ENCODE measurements around the gene DPAGT1. TPM values are rescaled to one million over a fixed set of nuclear protein-coding genes. Genes with fewer than 3 reads are reported as not detected.

DPAGT1 gene
- total and polyA plus RNA-seq, 2 experiments from 2014 or later, result 37.2 to 52.6 TPM

DNA sequence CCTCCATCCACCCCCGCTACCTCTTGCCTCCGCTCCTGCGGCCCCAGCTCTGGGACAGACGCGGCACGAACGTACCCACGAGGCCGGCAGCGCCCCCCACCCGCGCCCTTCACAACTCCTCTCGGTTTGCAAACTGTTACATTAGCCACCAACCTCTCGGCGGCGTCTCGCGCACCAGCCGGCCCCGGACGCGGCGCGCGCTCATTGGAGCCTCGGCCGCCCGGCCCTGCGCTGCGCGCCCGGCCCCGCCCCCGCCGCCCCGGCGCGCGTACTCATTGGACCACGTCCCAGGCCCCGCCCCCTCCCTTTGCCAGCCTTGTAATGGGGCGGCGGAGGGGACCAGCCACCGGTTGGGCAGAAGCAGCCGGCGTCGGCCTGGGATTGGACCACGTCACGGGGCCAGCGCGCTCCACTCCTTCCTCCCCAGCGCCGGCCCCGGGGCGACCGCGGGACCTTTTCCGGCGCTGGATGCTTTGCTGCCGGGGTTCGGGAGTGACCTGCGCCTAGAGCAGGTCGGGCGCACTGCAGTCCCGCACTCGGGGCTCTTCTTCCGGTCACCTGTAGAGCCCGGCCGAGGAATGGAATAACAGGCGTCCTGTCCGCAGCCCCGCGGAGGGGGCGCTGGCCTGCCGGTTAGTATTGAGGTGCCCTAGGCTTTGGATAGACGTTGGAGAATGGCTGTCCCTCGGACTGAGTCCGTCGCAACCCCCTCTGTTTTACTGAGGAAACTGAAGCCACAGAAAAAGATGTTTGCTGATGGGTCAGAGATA lies 44.5 kb downstream of the DPAGT1 start, which contains the start of gene HYOU1 (continued):
- TF ChIP-seq ZNF331 (CRISPR knock-in tag; IDR thresholded peaks at IDR 0.05; ENCODE audit: low read depth) (no peak), EZH2 (IDR thresholded peaks at IDR 0.05; ENCODE audit: low read depth, unreplicated experiment) (no peak), EZH2phosphoT487 (IDR thresholded peaks at IDR 0.05; ENCODE audit: unreplicated experiment) (no peak)
- TF ChIP-seq, protein P1, sequence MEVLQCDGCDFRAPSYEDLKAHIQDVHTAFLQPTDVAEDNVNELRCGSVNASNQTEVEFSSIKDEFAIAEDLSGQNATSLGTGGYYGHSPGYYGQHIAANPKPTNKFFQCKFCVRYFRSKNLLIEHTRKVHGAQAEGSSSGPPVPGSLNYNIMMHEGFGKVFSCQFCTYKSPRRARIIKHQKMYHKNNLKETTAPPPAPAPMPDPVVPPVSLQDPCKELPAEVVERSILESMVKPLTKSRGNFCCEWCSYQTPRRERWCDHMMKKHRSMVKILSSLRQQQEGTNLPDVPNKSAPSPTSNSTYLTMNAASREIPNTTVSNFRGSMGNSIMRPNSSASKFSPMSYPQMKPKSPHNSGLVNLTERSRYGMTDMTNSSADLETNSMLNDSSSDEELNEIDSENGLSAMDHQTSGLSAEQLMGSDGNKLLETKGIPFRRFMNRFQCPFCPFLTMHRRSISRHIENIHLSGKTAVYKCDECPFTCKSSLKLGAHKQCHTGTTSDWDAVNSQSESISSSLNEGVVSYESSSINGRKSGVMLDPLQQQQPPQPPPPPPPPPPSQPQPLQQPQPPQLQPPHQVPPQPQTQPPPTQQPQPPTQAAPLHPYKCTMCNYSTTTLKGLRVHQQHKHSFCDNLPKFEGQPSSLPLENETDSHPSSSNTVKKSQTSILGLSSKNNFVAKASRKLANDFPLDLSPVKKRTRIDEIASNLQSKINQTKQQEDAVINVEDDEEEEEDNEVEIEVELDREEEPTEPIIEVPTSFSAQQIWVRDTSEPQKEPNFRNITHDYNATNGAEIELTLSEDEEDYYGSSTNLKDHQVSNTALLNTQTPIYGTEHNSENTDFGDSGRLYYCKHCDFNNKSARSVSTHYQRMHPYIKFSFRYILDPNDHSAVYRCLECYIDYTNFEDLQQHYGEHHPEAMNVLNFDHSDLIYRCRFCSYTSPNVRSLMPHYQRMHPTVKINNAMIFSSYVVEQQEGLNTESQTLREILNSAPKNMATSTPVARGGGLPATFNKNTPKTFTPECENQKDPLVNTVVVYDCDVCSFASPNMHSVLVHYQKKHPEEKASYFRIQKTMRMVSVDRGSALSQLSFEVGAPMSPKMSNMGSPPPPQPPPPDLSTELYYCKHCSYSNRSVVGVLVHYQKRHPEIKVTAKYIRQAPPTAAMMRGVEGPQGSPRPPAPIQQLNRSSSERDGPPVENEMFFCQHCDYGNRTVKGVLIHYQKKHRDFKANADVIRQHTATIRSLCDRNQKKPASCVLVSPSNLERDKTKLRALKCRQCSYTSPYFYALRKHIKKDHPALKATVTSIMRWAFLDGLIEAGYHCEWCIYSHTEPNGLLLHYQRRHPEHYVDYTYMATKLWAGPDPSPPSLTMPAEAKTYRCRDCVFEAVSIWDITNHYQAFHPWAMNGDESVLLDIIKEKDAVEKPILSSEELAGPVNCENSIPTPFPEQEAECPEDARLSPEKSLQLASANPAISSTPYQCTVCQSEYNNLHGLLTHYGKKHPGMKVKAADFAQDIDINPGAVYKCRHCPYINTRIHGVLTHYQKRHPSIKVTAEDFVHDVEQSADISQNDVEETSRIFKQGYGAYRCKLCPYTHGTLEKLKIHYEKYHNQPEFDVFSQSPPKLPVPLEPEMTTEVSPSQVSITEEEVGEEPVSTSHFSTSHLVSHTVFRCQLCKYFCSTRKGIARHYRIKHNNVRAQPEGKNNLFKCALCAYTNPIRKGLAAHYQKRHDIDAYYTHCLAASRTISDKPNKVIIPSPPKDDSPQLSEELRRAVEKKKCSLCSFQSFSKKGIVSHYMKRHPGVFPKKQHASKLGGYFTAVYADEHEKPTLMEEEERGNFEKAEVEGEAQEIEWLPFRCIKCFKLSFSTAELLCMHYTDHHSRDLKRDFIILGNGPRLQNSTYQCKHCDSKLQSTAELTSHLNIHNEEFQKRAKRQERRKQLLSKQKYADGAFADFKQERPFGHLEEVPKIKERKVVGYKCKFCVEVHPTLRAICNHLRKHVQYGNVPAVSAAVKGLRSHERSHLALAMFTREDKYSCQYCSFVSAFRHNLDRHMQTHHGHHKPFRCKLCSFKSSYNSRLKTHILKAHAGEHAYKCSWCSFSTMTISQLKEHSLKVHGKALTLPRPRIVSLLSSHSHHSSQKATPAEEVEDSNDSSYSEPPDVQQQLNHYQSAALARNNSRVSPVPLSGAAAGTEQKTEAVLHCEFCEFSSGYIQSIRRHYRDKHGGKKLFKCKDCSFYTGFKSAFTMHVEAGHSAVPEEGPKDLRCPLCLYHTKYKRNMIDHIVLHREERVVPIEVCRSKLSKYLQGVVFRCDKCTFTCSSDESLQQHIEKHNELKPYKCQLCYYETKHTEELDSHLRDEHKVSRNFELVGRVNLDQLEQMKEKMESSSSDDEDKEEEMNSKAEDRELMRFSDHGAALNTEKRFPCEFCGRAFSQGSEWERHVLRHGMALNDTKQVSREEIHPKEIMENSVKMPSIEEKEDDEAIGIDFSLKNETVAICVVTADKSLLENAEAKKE (CRISPR knock-in tag; IDR thresholded peaks at IDR 0.05), result no peak
- TF ChIP-seq, protein P2, sequence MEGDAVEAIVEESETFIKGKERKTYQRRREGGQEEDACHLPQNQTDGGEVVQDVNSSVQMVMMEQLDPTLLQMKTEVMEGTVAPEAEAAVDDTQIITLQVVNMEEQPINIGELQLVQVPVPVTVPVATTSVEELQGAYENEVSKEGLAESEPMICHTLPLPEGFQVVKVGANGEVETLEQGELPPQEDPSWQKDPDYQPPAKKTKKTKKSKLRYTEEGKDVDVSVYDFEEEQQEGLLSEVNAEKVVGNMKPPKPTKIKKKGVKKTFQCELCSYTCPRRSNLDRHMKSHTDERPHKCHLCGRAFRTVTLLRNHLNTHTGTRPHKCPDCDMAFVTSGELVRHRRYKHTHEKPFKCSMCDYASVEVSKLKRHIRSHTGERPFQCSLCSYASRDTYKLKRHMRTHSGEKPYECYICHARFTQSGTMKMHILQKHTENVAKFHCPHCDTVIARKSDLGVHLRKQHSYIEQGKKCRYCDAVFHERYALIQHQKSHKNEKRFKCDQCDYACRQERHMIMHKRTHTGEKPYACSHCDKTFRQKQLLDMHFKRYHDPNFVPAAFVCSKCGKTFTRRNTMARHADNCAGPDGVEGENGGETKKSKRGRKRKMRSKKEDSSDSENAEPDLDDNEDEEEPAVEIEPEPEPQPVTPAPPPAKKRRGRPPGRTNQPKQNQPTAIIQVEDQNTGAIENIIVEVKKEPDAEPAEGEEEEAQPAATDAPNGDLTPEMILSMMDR (conservative IDR thresholded peaks at IDR 0.05; ENCODE audit: low read depth in 2 of 2), result peak; percentile 22 to 43; a peak in 3 of 4 replicates

Measured in GM23338 (cell line).